Peyer's patch (tissue), 4 donors: ENCODE measurements around the gene ADM2. TPM values are rescaled to one million over a fixed set of nuclear protein-coding genes. Genes with fewer than 3 reads are reported as not detected.

Source experiments
- DNase-seq, 3 donors: peaks; one replicate each; pipeline ENCODE4 v3.0.0-alpha.2; 2017 to 2019
- H3K27ac ChIP-seq, 4 donors: fragments of 200-600 bp; sonication (generic); one replicate each; pipeline ENCODE4 v1.5.1; 2016 to 2019
- H3K27me3 ChIP-seq, 2 donors: fragments of 200-600 bp; sonication (generic); one replicate each; pipeline ENCODE4 v1.5.1; 2019
- H3K36me3 ChIP-seq, 3 donors: fragments of 200-600 bp; sonication (generic); one replicate each; pipeline ENCODE4 v1.5.1; 2016 to 2019
- H3K4me1 ChIP-seq, 4 donors: fragments of 200-600 bp; sonication (generic); one replicate each; pipeline ENCODE4 v1.5.1; 2016 to 2019
- H3K4me3 ChIP-seq, 4 donors: fragments of 200-600 bp; sonication (generic); 1 replicate in 3 of 4; 2 replicates in 1 of 4; pipeline ENCODE4 v1.5.1; 2016 to 2019; ENCODE audit warnings: mild to moderate bottlenecking in 1 of 4
- H3K9me3 ChIP-seq, 4 donors: fragments of 200-600 bp; sonication (generic); one replicate each; pipeline ENCODE4 v1.5.1; 2016 to 2019; ENCODE audit warnings: mild to moderate bottlenecking in 1 of 4
- CTCF ChIP-seq, 6 experiments: fragments of 450-650 bp in 4 of 6; fragments of 200-600 bp in 2 of 6; sonication (generic) in 1 of 6; IDR thresholded peaks; one replicate each; pipeline ENCODE4 v1.5.1; 2017 to 2019; ENCODE audit warnings: antibody characterized with exemption in 6 of 6, mild to moderate bottlenecking in 3 of 6, moderate library complexity in 1 of 6
- POLR2A ChIP-seq, 2 donors: fragments of 450-650 bp; IDR thresholded peaks; one replicate each; pipeline ENCODE4 v1.5.1; 2017; ENCODE audit warnings: antibody characterized with exemption in 2 of 2, mild to moderate bottlenecking in 2 of 2, moderate library complexity in 2 of 2
- total RNA-seq, 4 donors: library from RNA; depleted of rRNA; stranded (reverse); fragments of >200 nt; gene quantifications; one replicate each; pipeline ENCODE4 v1.1.0, GENCODE V29; 2016

Gene ADM2
- total RNA-seq, 4 donors from 2014 or later, result 0.83 to 8.4 (median 5.8) TPM

- TF ChIP-seq CTCF (IDR thresholded peaks at IDR 0.05), result no peak
- TF ChIP-seq POLR2A (IDR thresholded peaks at IDR 0.05), result no peak
- Histone ChIP-seq H3K27ac (no peak overlapping the region), H3K27me3 (no peaks in the 10 kb centered on the region), H3K4me3 (no peak overlapping the region), H3K4me1 (no peaks in the 10 kb centered on the region), H3K36me3 (peaks cover 0 to 85% (median 0%) of the 10 kb centered on the region in 3 donors), H3K9me3 (no peaks in the 10 kb centered on the region)
- DNase-seq, result no peak
Measured at GRCh38 chr22:50436015-50436830, 45.1 kb upstream of the ADM2 start.

GRCh38 chr22:50436841-50437341 is 44.5 kb upstream of the ADM2 start:
- Histone ChIP-seq H3K36me3 (peaks cover 0 to 84% (median 0%) of the 10 kb centered on the region in 3 donors), H3K4me3 (no peak overlapping the region), H3K4me1 (no peaks in the 10 kb centered on the region), H3K9me3 (no peaks in the 10 kb centered on the region), H3K27ac (no peak overlapping the region), H3K27me3 (no peaks in the 10 kb centered on the region)
- DNase-seq, result no peak
- TF ChIP-seq CTCF (IDR thresholded peaks at IDR 0.05), result no peak
- TF ChIP-seq POLR2A (IDR thresholded peaks at IDR 0.05), result no peak

GRCh38 chr22:50437511-50438304 is 43.6 kb upstream of the ADM2 start:
- H3K27me3 ChIP-seq, result no peaks in the 10 kb centered on the region
- no peaks in the 10 kb centered on the region for H3K9me3 ChIP-seq
- TF ChIP-seq CTCF (IDR thresholded peaks at IDR 0.05) (no peak), POLR2A (IDR thresholded peaks at IDR 0.05) (no peak)
- DNase-seq, result no peak
- H3K4me3 ChIP-seq, result no peak overlapping the region
- H3K4me1 ChIP-seq, result no peaks in the 10 kb centered on the region
- H3K36me3 ChIP-seq, result peaks cover 0 to 76% (median 0%) of the 10 kb centered on the region in 3 donors
- no peak overlapping the region for H3K27ac ChIP-seq

- Histone ChIP-seq H3K4me3 (no peak overlapping the region), H3K27me3 (no peaks in the 10 kb centered on the region), H3K4me1 (peaks cover 0 to 1% (median 0%) of the 10 kb centered on the region in 4 donors), H3K36me3 (peaks cover 0 to 72% (median 0%) of the 10 kb centered on the region in 3 donors), H3K9me3 (no peaks in the 10 kb centered on the region), H3K27ac (no peak overlapping the region)
- DNase-seq, result no peak
- no peak for TF ChIP-seq CTCF (IDR thresholded peaks at IDR 0.05)
Measured at GRCh38 chr22:50438305-50439275, 42.8 kb upstream of the ADM2 start.

- peaks cover 0 to 72% (median 0%) of the 10 kb centered on the region in 3 donors for H3K36me3 ChIP-seq
- H3K9me3 ChIP-seq, result no peaks in the 10 kb centered on the region
- H3K27me3 ChIP-seq, result no peaks in the 10 kb centered on the region
- no peak overlapping the region for H3K27ac ChIP-seq
- TF ChIP-seq CTCF (IDR thresholded peaks at IDR 0.05), result no peak
- no peak for TF ChIP-seq POLR2A (IDR thresholded peaks at IDR 0.05)
- no peak for DNase-seq
- H3K4me1 ChIP-seq, result peaks cover 0 to 9% (median 0%) of the 10 kb centered on the region in 4 donors
- no peak overlapping the region for H3K4me3 ChIP-seq
Measured at GRCh38 chr22:50439314-50439870, 42.0 kb upstream of the ADM2 start.
